ENCODE results near the gene USP24.

The USP24 gene

GRCh38 chr1:55045430-55045829, 169.7 kb downstream of the USP24 start:
- TF ChIP-seq CTCF (conservative IDR thresholded peaks at IDR 0.05) = no peak
- no peak overlapping the region for H3K27ac ChIP-seq

GRCh38 chr1:55044617-55045397, 170.4 kb downstream of the USP24 start:
- H3K27ac ChIP-seq = no peak overlapping the region
- no peak for TF ChIP-seq CTCF (conservative IDR thresholded peaks at IDR 0.05)

GRCh38 chr1:55043726-55044125, 171.4 kb downstream of the USP24 start:
- no peak for TF ChIP-seq CTCF (conservative IDR thresholded peaks at IDR 0.05)

GRCh38 chr1:55043011-55043410, 172.2 kb downstream of the USP24 start:
- no peak overlapping the region for H3K27ac ChIP-seq
- no peak for TF ChIP-seq CTCF (conservative IDR thresholded peaks at IDR 0.05)

More at GRCh38 chr1:55043726-55044125, 171.4 kb downstream of the USP24 start:
- no peak overlapping the region for H3K27ac ChIP-seq

- H3K27ac ChIP-seq = no peak overlapping the region
- no peak for TF ChIP-seq CTCF (conservative IDR thresholded peaks at IDR 0.05)
These were observed 173.6 kb downstream of the USP24 start for GRCh38 chr1:55041613-55042012.

GRCh38 chr1:55040933-55041494, 174.2 kb downstream of the USP24 start:
- H3K27ac ChIP-seq = no peak overlapping the region
- no peak for TF ChIP-seq CTCF (conservative IDR thresholded peaks at IDR 0.05)

GRCh38 chr1:55040083-55040932, 174.9 kb downstream of the USP24 start:
- H3K27ac ChIP-seq = no peak overlapping the region
- TF ChIP-seq CTCF (conservative IDR thresholded peaks at IDR 0.05) = no peak
